GM23338 (cell line): ENCODE results near the gene FLT1.

ENCODE experiments used
- CREB1 ChIP-seq: fragments of 250-450 bp; sonication (Bioruptor Pico); IDR thresholded peaks from 2 replicates; pipeline ENCODE4 v1.5.0; 2020; ENCODE audit warnings: low read depth, mild to moderate bottlenecking, moderate library complexity
- CTCF ChIP-seq, 2 experiments: fragments of 200-600 bp in 1 of 2; sonication (generic) in 1 of 2; conservative IDR thresholded peaks; 2 replicates each; pipeline versions ENCODE4 v1.5.1 to v1.6.1; 2016 to 2017; ENCODE audit warnings: antibody characterized with exemption in 2 of 2, low read depth in 2 of 2, mild to moderate bottlenecking in 2 of 2, moderate library complexity in 1 of 2
- ETS1 ChIP-seq: IDR thresholded peaks from 2 replicates; pipeline ENCODE4 v1.6.1; 2016; ENCODE audit warnings: antibody characterized with exemption
- EZH2 ChIP-seq: fragments of 200-600 bp; sonication (generic); IDR thresholded peaks from one replicate; pipeline ENCODE4 v1.8.0; 2017; ENCODE audit warnings: antibody characterized with exemption, mild to moderate bottlenecking, low read depth; ENCODE audit not compliant: unreplicated experiment
- EZH2phosphoT487 ChIP-seq: fragments of 200-600 bp; sonication (generic); IDR thresholded peaks from one replicate; pipeline ENCODE4 v1.8.1; 2018; ENCODE audit warnings: antibody characterized with exemption; ENCODE audit not compliant: unreplicated experiment
- JUNB ChIP-seq: IDR thresholded peaks from one replicate; pipeline ENCODE4 v1.6.1; 2016; ENCODE audit warnings: antibody characterized with exemption; ENCODE audit not compliant: unreplicated experiment
- NANOG ChIP-seq: IDR thresholded peaks from 2 replicates; pipeline ENCODE4 v1.6.1; 2016; ENCODE audit warnings: antibody characterized with exemption, borderline replicate concordance
- POLR2AphosphoS5 ChIP-seq: IDR thresholded peaks from 2 replicates; pipeline ENCODE4 v1.6.1; 2016; ENCODE audit warnings: antibody characterized with exemption, low read depth
- REST ChIP-seq: IDR thresholded peaks from one replicate; pipeline ENCODE4 v1.6.1; 2018; ENCODE audit warnings: antibody characterized with exemption; ENCODE audit not compliant: unreplicated experiment
- ZNF331 ChIP-seq: fragments of 250-450 bp; sonication (Bioruptor Pico); IDR thresholded peaks from 2 replicates; pipeline ENCODE4 v1.5.0; 2020; ENCODE audit warnings: low read depth, mild to moderate bottlenecking, moderate library complexity

DNA sequence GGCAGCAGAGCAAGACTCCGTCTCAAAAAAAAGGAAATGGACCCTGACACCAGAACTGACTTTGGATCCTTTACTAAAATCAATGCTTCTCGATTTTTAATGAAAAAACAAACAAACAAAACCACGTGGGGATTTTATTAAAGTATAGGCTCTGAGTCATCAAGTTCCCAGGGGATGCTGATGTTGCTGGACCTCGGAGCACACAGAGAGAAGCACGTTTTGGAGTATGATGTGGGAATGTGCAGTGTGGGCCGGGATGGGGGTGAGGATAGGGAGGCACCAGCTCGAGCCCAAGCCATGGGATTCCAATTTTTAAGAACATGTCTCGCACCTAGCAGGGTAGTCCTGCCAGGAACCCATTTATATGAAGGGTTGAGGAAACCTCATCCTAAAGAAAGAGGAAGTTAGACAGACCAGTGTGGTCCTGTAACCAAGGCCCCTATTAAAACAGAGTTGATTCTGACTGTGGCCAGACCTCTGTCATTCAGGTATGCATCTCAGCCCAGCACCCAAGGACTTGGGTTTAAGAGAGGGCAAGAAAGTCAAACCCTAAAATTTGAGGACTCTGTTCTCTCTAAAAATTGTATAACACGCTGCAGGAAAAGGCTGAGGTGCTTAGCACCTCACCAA lies 6.4 kb downstream of the FLT1 start:
- no peak for TF ChIP-seq CTCF (conservative IDR thresholded peaks at IDR 0.05; ENCODE audit: low read depth in 2 of 2)
- TF ChIP-seq EZH2: no peak
- no peak for TF ChIP-seq JUNB
- no peak for TF ChIP-seq CREB1
- TF ChIP-seq EZH2phosphoT487: no peak
- TF ChIP-seq REST: no peak
- no peak for TF ChIP-seq POLR2AphosphoS5
- TF ChIP-seq ZNF331 (CRISPR knock-in tag): no peak
- TF ChIP-seq ETS1: no peak
- no peak for TF ChIP-seq NANOG
